ENCODE measurements around the gene ADAM8.

Gene ADAM8

DNA sequence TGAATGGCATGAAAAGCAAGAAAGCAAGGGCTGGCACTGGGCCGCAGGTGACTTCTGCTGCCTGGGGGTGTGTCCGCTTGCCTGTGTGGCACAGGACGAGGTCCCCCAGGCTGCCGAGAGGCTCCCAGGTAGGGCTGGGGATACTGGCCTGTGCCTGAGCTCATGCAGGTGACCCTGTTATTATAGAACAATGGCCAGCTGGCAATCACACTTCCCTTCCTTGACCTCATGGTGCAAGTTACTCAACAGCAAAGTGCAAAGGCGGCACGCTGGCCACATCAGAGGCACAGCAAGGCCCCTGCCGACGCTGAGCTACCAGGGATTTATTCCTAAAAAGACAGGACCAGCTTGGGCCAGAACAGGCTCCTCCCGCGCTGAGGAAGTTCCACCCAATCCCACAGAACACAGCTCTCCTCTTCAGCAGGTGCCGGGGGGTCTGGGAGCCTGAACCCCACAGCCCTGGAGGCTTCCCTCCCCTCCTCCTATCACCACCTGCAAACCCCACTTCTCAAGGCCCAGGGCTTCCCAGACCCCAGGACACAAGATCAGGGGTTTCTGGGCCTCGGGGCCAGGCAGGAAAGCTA is 1.4 kb upstream of the ADAM8 start:
- DNase-seq (ENCODE audit: low read depth) = no peak
- TF ChIP-seq, protein P1, sequence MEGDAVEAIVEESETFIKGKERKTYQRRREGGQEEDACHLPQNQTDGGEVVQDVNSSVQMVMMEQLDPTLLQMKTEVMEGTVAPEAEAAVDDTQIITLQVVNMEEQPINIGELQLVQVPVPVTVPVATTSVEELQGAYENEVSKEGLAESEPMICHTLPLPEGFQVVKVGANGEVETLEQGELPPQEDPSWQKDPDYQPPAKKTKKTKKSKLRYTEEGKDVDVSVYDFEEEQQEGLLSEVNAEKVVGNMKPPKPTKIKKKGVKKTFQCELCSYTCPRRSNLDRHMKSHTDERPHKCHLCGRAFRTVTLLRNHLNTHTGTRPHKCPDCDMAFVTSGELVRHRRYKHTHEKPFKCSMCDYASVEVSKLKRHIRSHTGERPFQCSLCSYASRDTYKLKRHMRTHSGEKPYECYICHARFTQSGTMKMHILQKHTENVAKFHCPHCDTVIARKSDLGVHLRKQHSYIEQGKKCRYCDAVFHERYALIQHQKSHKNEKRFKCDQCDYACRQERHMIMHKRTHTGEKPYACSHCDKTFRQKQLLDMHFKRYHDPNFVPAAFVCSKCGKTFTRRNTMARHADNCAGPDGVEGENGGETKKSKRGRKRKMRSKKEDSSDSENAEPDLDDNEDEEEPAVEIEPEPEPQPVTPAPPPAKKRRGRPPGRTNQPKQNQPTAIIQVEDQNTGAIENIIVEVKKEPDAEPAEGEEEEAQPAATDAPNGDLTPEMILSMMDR (conservative IDR thresholded peaks at IDR 0.05; ENCODE audit: low read depth, low read length) = no peak
- no peak overlapping the region for H3K4me3 ChIP-seq (ENCODE audit: low read length)

DNA sequence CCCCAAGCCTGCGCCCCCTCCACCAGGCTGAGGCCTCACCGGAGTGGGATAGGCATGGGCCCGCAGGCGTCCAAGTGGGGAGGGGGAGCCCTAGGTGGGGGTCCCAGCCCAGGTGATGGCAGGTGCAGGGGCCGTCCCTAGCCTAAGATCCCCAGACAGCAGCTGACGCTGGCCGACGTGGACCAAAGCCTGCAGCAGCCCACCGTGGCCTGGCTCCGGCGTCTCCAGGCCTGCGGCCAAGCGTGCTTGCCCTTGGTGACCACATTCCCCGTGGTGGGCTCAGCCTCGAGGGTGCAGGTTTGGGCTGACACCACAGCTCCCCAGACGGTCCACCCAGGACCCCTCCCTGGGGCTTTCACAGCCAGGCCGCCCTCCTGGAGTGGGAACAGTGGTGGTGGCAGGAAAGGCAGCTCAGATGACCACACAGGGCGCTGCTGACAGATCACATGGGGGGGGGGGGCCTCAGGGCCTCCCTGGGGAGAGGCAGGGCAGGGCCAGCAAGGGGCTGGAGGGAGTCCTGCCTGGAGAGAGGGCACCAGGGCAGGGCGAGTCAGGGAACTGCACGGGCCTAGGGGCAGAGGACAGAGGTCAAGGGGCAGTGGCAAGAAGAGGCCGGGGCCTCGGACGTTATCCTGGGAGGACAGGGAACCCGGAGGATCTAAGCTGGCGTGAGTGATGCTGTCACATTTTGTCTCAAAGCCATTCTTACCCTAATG is 767 bp upstream of the ADAM8 start:
- no peak for DNase-seq (ENCODE audit: low read depth)
- H3K4me3 ChIP-seq (ENCODE audit: low read length) = no peak overlapping the region
- TF ChIP-seq, protein P1 (conservative IDR thresholded peaks at IDR 0.05; ENCODE audit: low read depth, low read length) = no peak

DNA sequence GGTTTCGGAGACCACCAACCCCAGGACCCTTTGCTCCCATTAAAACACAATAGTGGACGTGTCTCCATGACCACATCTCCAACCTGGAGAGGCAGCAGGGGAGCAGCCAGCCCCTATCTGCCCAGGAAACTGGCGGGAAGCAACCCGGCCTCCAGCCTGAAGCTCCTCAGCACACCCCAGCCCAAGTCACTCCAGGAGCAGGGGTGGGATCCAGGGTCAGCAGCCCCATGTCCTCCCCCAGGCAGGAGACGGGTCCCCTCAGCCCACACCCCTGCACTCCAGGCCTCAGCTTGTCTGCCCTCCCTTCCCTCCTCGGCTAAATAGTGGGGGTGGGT is 601 bp downstream of the ADAM8 start:
- DNase-seq (ENCODE audit: low read depth) = no peak
- peak overlapping the region; percentile 31 for H3K4me3 ChIP-seq (ENCODE audit: low read length)

DNA sequence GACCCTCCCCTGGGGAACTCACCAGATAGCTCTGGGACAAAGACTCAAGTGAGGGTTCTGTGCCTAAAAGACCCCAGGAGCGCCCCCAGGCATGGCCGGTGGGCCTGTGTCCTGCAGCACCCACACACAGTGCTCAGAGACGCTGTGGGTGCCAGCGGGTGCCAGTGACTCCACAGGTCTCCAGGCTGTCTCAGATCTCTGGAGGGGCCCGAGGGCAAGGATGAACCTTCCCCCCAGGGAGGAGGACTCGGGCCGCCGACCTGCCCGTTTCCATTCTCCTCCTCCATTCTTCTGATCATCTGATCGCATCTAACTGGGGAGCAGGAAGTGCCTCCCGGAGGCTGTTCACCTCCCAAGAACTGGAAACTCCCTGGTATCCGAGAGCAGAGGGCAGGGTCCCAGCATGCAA is 980 bp downstream of the ADAM8 start:
- no peak for DNase-seq (ENCODE audit: low read depth)
- peak overlapping the region; percentile 31 for H3K4me3 ChIP-seq (ENCODE audit: low read length)

More for the DNA sequence above, 601 bp downstream of the ADAM8 start:
- TF ChIP-seq, protein P1 (conservative IDR thresholded peaks at IDR 0.05; ENCODE audit: low read depth, low read length) = no peak

DNA sequence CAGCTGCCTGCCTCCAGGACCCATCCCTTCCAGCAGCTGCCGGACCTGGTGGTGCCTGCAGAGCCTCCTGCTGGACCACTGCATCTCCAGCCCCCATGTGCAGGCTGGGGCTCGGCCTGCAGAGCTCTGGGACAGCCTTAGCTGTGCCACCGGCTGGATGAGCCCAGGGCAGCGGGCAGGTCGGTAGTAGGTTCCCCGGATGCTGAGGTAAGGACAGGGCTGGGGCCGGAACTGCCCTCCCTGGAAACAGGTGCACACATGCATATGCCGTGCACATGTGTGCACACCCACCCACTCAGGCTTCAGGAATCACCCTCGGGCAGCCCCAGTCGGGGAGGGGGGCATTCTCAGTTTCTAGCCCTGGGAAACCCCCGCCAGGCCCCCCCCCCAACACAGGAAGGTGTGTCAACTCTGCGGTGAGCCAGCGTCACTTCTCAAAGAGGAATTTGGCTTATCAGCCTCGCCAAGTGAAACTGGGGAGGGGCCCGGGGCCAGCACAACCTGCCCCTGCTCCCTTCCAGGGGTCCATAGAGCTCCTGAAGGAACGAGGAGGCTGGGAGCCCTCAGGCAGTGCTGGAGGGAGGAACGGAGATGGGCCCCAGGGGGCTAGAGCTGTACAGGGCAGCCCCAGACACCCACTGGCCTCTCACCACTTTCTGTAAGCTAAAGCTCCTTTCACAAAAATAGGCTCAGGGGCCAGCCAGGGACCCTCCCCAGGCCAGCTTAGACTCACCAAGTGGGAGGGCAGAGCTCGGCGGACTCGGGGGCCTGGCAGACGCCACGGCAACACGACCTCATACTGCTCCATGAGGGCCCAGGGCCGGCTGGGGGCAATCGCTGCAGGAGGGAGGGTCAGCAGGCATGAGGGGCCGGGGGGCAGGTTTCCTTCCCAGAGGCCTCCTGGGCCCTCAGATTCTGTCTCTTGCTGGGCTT is 1.7 kb downstream of the ADAM8 start:
- DNase-seq (ENCODE audit: low read depth) = no peak
- TF ChIP-seq, protein P1 (conservative IDR thresholded peaks at IDR 0.05; ENCODE audit: low read depth, low read length) = no peak
- H3K4me3 ChIP-seq (ENCODE audit: low read length) = peak overlapping the region; percentile 31

More for the DNA sequence above, 980 bp downstream of the ADAM8 start:
- TF ChIP-seq, protein P1 (conservative IDR thresholded peaks at IDR 0.05; ENCODE audit: low read depth, low read length) = no peak

DNA sequence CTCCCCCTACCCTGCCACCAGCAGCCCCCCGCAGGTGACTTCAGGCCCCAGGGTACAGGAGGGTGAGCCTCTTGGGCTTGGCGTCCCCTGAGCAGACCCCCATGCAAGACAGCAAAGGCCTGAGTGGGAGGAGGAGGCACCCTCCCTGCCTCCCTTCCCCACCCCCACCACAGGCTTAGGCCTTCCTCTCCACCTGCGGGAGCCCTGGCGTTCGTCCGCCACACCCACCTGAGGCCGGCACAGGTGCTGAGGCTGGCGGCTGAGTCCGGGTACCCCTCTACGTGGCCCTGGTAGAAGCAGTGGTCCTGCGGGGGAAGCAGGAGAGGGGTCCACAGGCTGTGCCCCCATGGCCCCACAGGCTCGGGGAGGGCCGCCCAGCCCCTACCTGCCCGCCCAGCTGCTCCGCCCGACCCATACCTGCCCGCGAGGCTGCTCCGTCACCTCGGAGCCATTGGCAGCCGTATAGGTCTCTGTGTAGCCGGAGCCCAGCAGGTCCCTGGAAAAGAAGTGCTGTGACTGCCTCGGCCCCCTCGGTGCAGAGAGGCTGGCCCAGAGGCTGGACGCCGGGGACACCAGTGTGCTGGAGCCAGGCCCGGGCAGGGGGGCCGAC is 3.0 kb downstream of the ADAM8 start:
- H3K4me3 ChIP-seq (ENCODE audit: low read length) = no peak overlapping the region
- TF ChIP-seq, protein P1 (conservative IDR thresholded peaks at IDR 0.05; ENCODE audit: low read depth, low read length) = no peak
- no peak for DNase-seq (ENCODE audit: low read depth)
